Activated CD4-positive, alpha-beta T cell treated with anti-CD3 and anti-CD28 coated beads, Interleukin-2, amount 50 U/mL, for 48 hours (primary cell): ENCODE data around the gene STPG3.
A peak's percentile ranks its signal among the peaks of the same experiment; 100 is the strongest.

Experiments
- DNase-seq, 2 experiments: peaks; one replicate each; pipeline ENCODE4 v3.0.0-alpha.2; 2020

The STPG3 gene

GRCh38 chr9:137281345-137282116, 30.4 kb downstream of the STPG3 start:
- no peak for DNase-seq

- no peak for DNase-seq
These were observed 35.9 kb downstream of the STPG3 start for GRCh38 chr9:137286975-137287383.

GRCh38 chr9:137293094-137293481, 42.0 kb downstream of the STPG3 start:
- DNase-seq: no peak

GRCh38 chr9:137293482-137294090, 42.5 kb downstream of the STPG3 start:
- DNase-seq: no peak

- peak in 1 of 2 experiments; percentile 49 for DNase-seq
These were observed 43.1 kb downstream of the STPG3 start for GRCh38 chr9:137294091-137294680.

- no peak for DNase-seq
These were observed 43.7 kb downstream of the STPG3 start for GRCh38 chr9:137294681-137295237.

GRCh38 chr9:137295238-137295811, 44.2 kb downstream of the STPG3 start:
- peak in 1 of 2 experiments; percentile 51 for DNase-seq

GRCh38 chr9:137295849-137296669, 45.0 kb downstream of the STPG3 start:
- DNase-seq: no peak

- DNase-seq: no peak
These were observed 45.9 kb downstream of the STPG3 start for GRCh38 chr9:137296670-137297664.

GRCh38 chr9:137297966-137298365, 46.9 kb downstream of the STPG3 start:
- DNase-seq: no peak

- DNase-seq: no peak
These were observed 47.5 kb downstream of the STPG3 start for GRCh38 chr9:137298401-137299202.

GRCh38 chr9:137299203-137299565, 48.1 kb downstream of the STPG3 start:
- DNase-seq: no peak

- no peak for DNase-seq
These were observed 48.9 kb downstream of the STPG3 start for GRCh38 chr9:137299938-137300337.

GRCh38 chr9:137300567-137301080, 49.5 kb downstream of the STPG3 start:
- no peak for DNase-seq

GRCh38 chr9:137301081-137301947, 50.2 kb downstream of the STPG3 start:
- DNase-seq: peak in 1 of 2 experiments; percentile 51

GRCh38 chr9:137302118-137302448, 51.0 kb downstream of the STPG3 start, which contains the start of gene NRARP:
Gene NRARP, minus strand, starts transcription at chr9:137302271. Its CDS starts 343 bp downstream, at chr9:137301928.
- DNase-seq: peak; percentile 90 to 91

- DNase-seq: no peak
These were observed 51.5 kb downstream of the STPG3 start for GRCh38 chr9:137302449-137303150.
